ENCODE data around the gene CXCR2.
"Not testable (repeated sequence)": the region's sequence is repeated elsewhere in the genome, so short reads cannot be mapped to it uniquely, and the experiment has no call there.

CXCR2 gene

DNA sequence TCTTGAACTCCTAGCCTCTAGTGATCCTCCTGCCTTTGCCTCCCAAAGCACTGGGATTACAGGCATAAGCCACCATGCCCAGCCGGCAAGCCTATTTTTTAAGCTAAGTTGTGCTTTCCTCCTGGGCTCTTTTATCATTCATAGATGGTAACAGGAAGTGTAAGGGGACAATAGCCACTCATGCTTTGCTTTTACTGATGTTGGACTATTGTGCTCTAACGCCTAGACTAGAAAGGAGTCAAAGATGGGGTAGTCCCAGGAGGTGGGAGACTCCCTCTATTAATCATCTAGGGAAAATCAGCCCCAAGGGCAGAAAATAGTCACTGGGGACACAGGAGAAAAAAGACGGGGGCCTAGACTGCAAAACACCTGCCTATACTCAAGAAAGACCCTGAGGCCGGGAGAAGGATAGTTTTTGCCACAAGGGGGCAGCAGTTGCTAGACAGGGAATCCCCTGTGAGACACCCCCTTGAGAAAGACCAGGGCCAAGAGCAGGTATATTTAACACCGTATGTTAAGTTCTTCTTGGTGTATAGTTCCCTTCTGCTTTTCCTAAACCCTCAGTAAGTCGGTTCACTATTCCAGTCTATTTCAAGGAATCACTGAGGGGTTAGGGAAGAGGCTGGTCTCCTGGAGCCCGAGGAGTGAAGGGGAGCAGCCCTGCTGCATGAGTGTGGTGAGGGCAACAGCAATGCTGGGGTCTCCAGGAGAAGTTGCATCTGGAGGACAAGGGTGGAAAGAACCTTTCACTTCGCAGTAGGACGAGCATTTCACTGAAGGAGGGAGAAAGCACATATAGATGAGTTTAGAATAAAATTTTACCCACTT is 43.0 kb downstream of the CXCR2 start:
- no peaks in the 10 kb centered on the region for H3K27me3 ChIP-seq (ENCODE audit: control insufficient read depth, insufficient read depth, low read length)
- H3K9me3 ChIP-seq (ENCODE audit: control insufficient read depth, low read length), result no peaks in the 10 kb centered on the region
- no peak overlapping the region for H3K9ac ChIP-seq (ENCODE audit: low read length)
- peaks cover 6% of the 10 kb centered on the region for H3K4me1 ChIP-seq (ENCODE audit: control insufficient read depth, insufficient read depth, low read length)
- no peaks in the 10 kb centered on the region for H3K36me3 ChIP-seq (ENCODE audit: control insufficient read depth, insufficient read depth, low read length)
- H3K4me3 ChIP-seq (ENCODE audit: low read length), result no peak overlapping the region

DNA sequence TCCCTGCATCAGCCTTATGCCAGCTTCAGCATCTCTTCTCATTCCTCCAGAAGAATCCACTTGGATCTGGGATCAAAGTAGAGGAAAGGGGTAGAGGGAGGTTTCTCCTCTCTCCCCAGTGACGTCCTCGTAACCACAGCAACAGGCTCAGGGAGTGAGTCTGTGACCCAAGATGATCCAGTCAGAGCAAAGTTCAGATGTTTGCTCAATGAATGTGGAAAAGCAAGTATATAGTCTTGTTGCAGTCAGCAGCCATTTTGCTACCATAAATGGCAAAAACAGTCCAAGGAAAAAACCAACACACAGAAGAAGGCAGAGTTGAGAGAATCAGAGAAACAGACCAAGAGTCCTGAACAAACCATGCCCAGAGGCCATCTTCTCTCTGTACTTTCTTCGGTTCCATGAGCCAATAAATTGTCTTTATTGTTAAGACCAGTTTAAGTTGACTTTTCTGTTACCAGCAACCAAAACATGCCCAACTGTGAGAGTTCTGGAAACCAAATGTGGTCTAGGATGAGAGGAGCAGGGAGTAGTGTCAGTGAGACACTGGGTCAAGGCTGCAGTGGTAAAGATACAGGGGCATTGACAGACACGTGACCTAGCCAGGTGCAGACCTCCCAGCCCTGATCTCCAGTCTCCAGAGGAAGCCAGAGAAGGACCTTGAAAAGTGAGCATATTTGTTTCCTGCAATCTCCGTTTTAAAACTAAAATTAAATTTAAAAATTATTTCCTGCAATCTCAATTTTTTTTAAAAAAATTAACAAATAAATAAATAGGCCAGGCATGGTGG is 44.1 kb downstream of the CXCR2 start:
- H3K9me3 ChIP-seq (ENCODE audit: control insufficient read depth, low read length), result no peaks in the 10 kb centered on the region
- H3K9ac ChIP-seq (ENCODE audit: low read length), result no peak overlapping the region
- no peak overlapping the region for H3K4me3 ChIP-seq (ENCODE audit: low read length)
- H3K27me3 ChIP-seq (ENCODE audit: control insufficient read depth, insufficient read depth, low read length), result no peaks in the 10 kb centered on the region
- H3K4me1 ChIP-seq (ENCODE audit: control insufficient read depth, insufficient read depth, low read length), result peaks cover 6% of the 10 kb centered on the region
- H3K36me3 ChIP-seq (ENCODE audit: control insufficient read depth, insufficient read depth, low read length), result no peaks in the 10 kb centered on the region

DNA sequence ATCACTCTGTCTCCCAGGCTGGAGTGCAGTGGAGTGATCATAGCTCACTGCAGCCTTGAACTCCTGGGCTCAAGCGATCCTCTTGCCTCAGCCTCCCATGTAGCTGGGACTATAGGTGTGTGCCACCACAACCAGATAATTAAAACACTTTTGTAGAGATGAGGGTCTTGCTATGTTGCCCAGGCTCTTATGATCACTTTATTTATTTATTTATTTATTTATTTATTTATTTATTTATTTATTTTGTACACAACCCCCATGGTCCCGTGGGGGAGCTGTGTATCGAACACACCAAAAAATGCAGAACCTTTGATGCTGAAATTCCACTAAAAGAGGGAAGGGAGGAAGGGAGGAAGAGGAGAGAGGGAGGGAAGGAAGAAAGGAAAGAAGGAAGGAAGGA is 45.9 kb downstream of the CXCR2 start:
- not testable (repeated sequence) for H3K9ac ChIP-seq (ENCODE audit: low read length); H3K27me3 ChIP-seq (ENCODE audit: control insufficient read depth, insufficient read depth, low read length); H3K36me3 ChIP-seq (ENCODE audit: control insufficient read depth, insufficient read depth, low read length); H3K9me3 ChIP-seq (ENCODE audit: control insufficient read depth, low read length); H3K4me3 ChIP-seq (ENCODE audit: low read length)
- H3K4me1 ChIP-seq (ENCODE audit: control insufficient read depth, insufficient read depth, low read length), result peaks cover 10% of the 10 kb centered on the region

DNA sequence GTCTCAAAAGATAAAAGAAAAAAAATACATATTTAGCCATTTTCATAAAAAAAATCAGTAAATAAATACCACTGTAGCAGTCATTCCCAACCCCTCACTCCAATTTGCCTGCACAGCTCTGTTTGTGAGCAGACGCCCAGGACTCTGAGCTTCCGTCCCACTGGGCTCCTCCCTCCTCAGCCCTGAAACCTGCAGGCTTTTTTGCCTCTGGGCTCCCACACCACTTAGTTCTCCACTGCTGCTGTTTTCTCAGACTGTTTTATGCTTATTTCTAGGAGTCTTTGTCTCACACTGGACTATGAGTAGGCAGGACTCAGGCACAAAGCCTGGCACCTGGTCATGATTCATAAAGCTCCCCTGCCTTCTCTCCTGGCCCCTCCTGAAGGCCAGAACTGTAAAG is 47.0 kb downstream of the CXCR2 start:
- Histone ChIP-seq H3K9me3 (ENCODE audit: control insufficient read depth, low read length) (no peaks in the 10 kb centered on the region), H3K27me3 (ENCODE audit: control insufficient read depth, insufficient read depth, low read length) (no peaks in the 10 kb centered on the region), H3K4me3 (ENCODE audit: low read length) (no peak overlapping the region), H3K4me1 (ENCODE audit: control insufficient read depth, insufficient read depth, low read length) (peaks cover 11% of the 10 kb centered on the region), H3K36me3 (ENCODE audit: control insufficient read depth, insufficient read depth, low read length) (no peaks in the 10 kb centered on the region), H3K9ac (ENCODE audit: low read length) (no peak overlapping the region)

DNA sequence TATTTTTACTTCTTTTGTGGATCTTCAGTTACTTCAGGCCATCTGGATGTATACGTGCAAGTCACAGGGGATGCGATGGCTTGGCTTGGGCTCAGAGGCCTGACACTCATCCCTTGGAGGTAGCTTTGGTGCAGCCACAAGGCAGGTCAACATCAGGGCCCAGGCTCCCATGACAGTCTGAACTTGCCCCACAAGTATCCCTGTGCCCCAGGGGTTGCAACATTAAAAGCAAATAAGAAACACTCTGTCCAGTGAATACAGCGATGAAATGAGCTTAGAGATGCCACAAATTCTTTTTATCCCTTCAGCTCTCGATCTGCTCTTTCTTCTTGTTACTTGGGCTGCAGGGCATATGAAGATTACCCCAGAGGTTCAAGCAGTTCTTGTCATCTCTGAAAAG is 54.0 kb downstream of the CXCR2 start:
- Histone ChIP-seq H3K4me3 (ENCODE audit: low read length) (no peak overlapping the region), H3K9ac (ENCODE audit: low read length) (no peak overlapping the region), H3K4me1 (ENCODE audit: control insufficient read depth, insufficient read depth, low read length) (peaks cover 6% of the 10 kb centered on the region), H3K27me3 (ENCODE audit: control insufficient read depth, insufficient read depth, low read length) (no peaks in the 10 kb centered on the region), H3K9me3 (ENCODE audit: control insufficient read depth, low read length) (no peaks in the 10 kb centered on the region), H3K36me3 (ENCODE audit: control insufficient read depth, insufficient read depth, low read length) (no peaks in the 10 kb centered on the region)

DNA sequence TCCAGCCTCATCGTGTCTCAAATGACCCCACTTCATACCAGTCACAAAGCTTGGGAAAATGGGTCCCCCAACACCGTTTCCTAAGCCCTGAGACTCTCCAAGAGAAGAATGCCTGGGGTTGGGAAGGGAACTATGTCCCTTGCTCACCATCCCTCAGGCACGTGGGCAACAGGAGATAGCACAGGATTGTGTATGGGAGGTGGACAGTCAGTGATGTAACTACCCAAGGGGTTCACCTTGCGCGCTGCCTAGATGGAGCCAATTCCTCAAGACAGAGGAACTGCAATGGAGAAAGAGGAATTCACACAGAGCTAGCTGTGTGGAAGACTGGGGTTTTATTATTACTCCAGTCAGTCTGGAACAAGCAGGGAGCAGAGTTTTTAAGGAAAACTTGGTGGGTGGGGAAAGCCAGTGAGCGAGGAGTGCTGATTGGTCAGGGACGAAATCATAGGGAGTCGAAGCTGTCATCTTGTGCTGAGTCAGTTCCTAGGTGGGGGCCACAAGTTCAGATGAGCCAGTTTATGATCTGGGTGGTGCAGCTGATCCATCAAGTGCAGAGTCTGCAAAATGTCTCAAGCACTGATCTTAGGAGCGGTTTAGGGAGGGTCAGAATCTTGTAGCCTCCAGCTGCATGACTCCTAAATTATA is 54.8 kb downstream of the CXCR2 start:
- H3K9ac ChIP-seq (ENCODE audit: low read length), result no peak overlapping the region
- no peaks in the 10 kb centered on the region for H3K9me3 ChIP-seq (ENCODE audit: control insufficient read depth, low read length)
- H3K36me3 ChIP-seq (ENCODE audit: control insufficient read depth, insufficient read depth, low read length), result no peaks in the 10 kb centered on the region
- peaks cover 6% of the 10 kb centered on the region for H3K4me1 ChIP-seq (ENCODE audit: control insufficient read depth, insufficient read depth, low read length)
- no peaks in the 10 kb centered on the region for H3K27me3 ChIP-seq (ENCODE audit: control insufficient read depth, insufficient read depth, low read length)
- no peak overlapping the region for H3K4me3 ChIP-seq (ENCODE audit: low read length)

DNA sequence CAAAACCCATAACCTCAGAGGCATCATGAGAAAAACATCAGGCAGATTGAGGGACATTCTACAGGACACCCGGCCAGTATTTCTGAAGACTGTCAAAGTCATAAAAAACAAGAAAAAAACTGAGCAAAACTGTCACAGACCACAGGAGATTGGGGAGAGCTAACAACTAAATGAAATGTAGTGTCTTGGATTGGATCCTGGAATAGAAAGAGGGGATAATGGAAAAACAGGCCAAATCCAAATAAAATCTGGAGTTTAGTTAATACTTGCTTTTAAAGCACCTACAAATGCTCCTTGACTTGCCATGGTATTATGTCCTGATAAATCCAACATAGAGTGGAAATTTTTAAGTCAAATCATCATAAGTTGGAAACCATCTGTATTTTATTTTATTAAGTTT is 58.5 kb downstream of the CXCR2 start:
- H3K4me3 ChIP-seq (ENCODE audit: low read length), result no peak overlapping the region
- H3K36me3 ChIP-seq (ENCODE audit: control insufficient read depth, insufficient read depth, low read length), result no peaks in the 10 kb centered on the region
- H3K9ac ChIP-seq (ENCODE audit: low read length), result no peak overlapping the region
- H3K4me1 ChIP-seq (ENCODE audit: control insufficient read depth, insufficient read depth, low read length), result peaks cover 26% of the 10 kb centered on the region
- H3K9me3 ChIP-seq (ENCODE audit: control insufficient read depth, low read length), result no peaks in the 10 kb centered on the region
- H3K27me3 ChIP-seq (ENCODE audit: control insufficient read depth, insufficient read depth, low read length), result no peaks in the 10 kb centered on the region

DNA sequence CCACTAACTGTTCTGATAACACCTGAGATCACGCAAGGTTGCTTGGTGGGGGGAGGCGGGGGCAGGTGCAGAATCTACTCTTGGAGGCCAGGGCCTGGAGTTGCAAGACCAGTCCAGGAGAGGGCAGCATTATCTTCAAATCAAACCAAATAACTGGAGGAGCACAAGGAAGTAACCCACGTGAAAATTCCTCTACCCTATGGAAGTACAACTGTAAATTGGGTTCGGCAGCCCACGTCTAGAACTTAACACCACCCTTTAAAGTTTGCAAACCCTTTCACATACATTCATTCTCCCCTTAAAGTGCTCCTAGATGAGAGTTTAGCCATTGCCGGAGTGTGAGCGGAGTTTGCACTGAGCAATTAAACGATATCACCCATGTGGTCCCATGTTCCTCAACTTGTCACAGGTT is 60.5 kb downstream of the CXCR2 start:
- Histone ChIP-seq H3K27me3 (ENCODE audit: control insufficient read depth, insufficient read depth, low read length) (no peaks in the 10 kb centered on the region), H3K9me3 (ENCODE audit: control insufficient read depth, low read length) (no peaks in the 10 kb centered on the region), H3K4me3 (ENCODE audit: low read length) (no peak overlapping the region), H3K4me1 (ENCODE audit: control insufficient read depth, insufficient read depth, low read length) (peaks cover 26% of the 10 kb centered on the region), H3K9ac (ENCODE audit: low read length) (peak overlapping the region; percentile 26), H3K36me3 (ENCODE audit: control insufficient read depth, insufficient read depth, low read length) (no peaks in the 10 kb centered on the region)
